Central memory CD8-positive, alpha-beta T cell (primary cell): ENCODE measurements around the gene SLC26A2.
"Not testable (repeated sequence)": the region's sequence is repeated elsewhere in the genome, so short reads cannot be mapped to it uniquely, and the experiment has no call there.

Experiments used
- ATAC-seq: fragments of 150-1000 bp; cut with Tn5 transposase; replicated peaks from 2 replicates; pipeline ENCODE4 v1.10.0; 2022; ENCODE audit warnings: mild to moderate bottlenecking, moderate FRiP score, moderate number of reproducible peaks; ENCODE audit not compliant: poor library complexity, severe bottlenecking; ENCODE audit errors: extremely low read depth
- DNase-seq, 2 donors: peaks; one replicate each; pipeline ENCODE4 v3.0.0; 2021; ENCODE audit warnings: low spot score in 2 of 2
- H3K27ac Mint-ChIP-seq: one replicate; pipeline ENCODE4 v1.8.0; 2022; ENCODE audit warnings: low read depth, mild to moderate bottlenecking, moderate library complexity, mixed read lengths
- H3K27me3 Mint-ChIP-seq: one replicate; pipeline ENCODE4 v1.8.0; 2022; ENCODE audit warnings: mixed read lengths
- H3K36me3 Mint-ChIP-seq: one replicate; pipeline ENCODE4 v1.8.0; 2022; ENCODE audit warnings: mild to moderate bottlenecking, moderate library complexity, mixed read lengths; ENCODE audit not compliant: insufficient read depth
- H3K4me1 Mint-ChIP-seq: one replicate; pipeline ENCODE4 v1.8.0; 2022; ENCODE audit warnings: mixed read lengths
- H3K4me3 Mint-ChIP-seq: one replicate; pipeline ENCODE4 v1.8.0; 2022; ENCODE audit warnings: mild to moderate bottlenecking, moderate library complexity, mixed read lengths
- H3K9me3 Mint-ChIP-seq: one replicate; pipeline ENCODE4 v1.8.0; 2022; ENCODE audit warnings: mixed read lengths

Gene SLC26A2

GRCh38 chr5:149940077-149940574, 20.4 kb upstream of the SLC26A2 start:
- no peaks in the 10 kb centered on the region for H3K4me1 Mint-ChIP-seq
- H3K36me3 Mint-ChIP-seq, result no peaks in the 10 kb centered on the region
- peaks cover 2% of the 10 kb centered on the region for H3K27me3 Mint-ChIP-seq
- DNase-seq (no peak), ATAC-seq (no peak)
- H3K9me3 Mint-ChIP-seq, result no peaks in the 10 kb centered on the region
- no peak overlapping the region for H3K4me3 Mint-ChIP-seq
- H3K27ac Mint-ChIP-seq, result no peak overlapping the region

DNA sequence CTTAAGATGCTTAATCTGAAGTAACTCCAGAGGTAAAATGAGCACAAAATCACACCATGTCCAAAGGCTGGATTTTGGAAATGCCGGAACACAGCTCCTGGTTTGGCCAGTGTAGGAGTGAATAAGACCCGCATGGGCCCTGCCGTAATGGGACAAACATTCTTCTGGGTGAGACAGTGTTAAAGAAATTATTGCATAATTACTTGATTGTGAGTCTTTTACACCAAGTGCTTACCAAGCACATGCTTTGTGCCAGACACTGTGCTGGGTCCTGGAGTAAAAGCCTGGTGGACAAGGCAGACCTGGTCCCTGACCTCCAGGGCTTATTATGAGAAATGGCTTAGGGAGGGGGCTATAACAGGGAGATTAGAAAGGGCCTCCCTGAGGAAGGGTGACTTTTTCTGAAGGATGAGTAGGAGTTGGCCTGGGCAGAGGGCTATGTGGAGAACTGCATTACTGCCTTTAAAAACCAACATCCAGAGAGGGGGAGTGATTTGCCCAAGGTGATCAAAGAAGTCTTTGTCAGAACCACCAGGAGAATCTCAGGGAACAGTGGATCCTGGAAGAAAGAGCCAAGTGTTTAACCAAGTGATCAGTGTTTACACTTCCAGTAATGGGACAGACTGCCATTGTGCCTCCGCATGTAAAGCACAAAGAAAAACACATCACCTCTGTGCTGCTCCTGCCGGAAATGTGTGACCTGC, 19.5 kb upstream of the SLC26A2 start:
- Mint-ChIP-seq H3K9me3 (no peaks in the 10 kb centered on the region), H3K36me3 (no peaks in the 10 kb centered on the region), H3K4me3 (no peak overlapping the region), H3K4me1 (no peaks in the 10 kb centered on the region), H3K27me3 (peaks cover under 1% of the 10 kb centered on the region), H3K27ac (no peak overlapping the region)
- ATAC-seq (no peak), DNase-seq (no peak)

GRCh38 chr5:149941795-149942194, 18.8 kb upstream of the SLC26A2 start:
- H3K4me1 Mint-ChIP-seq, result no peaks in the 10 kb centered on the region
- ATAC-seq (no peak), DNase-seq (no peak)
- no peaks in the 10 kb centered on the region for H3K36me3 Mint-ChIP-seq
- no peak overlapping the region for H3K4me3 Mint-ChIP-seq
- H3K9me3 Mint-ChIP-seq, result no peaks in the 10 kb centered on the region
- H3K27me3 Mint-ChIP-seq, result peaks cover 7% of the 10 kb centered on the region
- H3K27ac Mint-ChIP-seq, result no peak overlapping the region

GRCh38 chr5:149942199-149942598, 18.4 kb upstream of the SLC26A2 start:
- Mint-ChIP-seq H3K4me3 (no peak overlapping the region), H3K27me3 (peaks cover 11% of the 10 kb centered on the region), H3K4me1 (no peaks in the 10 kb centered on the region), H3K9me3 (no peaks in the 10 kb centered on the region), H3K36me3 (no peaks in the 10 kb centered on the region), H3K27ac (no peak overlapping the region)
- DNase-seq (no peak), ATAC-seq (no peak)

- not testable (repeated sequence) for H3K4me3 Mint-ChIP-seq, DNase-seq, H3K4me1 Mint-ChIP-seq, H3K9me3 Mint-ChIP-seq, H3K27ac Mint-ChIP-seq, H3K36me3 Mint-ChIP-seq, ATAC-seq
- peaks cover 17% of the 10 kb centered on the region for H3K27me3 Mint-ChIP-seq
Measured at GRCh38 chr5:149942741-149943169, 17.8 kb upstream of the SLC26A2 start.

DNA sequence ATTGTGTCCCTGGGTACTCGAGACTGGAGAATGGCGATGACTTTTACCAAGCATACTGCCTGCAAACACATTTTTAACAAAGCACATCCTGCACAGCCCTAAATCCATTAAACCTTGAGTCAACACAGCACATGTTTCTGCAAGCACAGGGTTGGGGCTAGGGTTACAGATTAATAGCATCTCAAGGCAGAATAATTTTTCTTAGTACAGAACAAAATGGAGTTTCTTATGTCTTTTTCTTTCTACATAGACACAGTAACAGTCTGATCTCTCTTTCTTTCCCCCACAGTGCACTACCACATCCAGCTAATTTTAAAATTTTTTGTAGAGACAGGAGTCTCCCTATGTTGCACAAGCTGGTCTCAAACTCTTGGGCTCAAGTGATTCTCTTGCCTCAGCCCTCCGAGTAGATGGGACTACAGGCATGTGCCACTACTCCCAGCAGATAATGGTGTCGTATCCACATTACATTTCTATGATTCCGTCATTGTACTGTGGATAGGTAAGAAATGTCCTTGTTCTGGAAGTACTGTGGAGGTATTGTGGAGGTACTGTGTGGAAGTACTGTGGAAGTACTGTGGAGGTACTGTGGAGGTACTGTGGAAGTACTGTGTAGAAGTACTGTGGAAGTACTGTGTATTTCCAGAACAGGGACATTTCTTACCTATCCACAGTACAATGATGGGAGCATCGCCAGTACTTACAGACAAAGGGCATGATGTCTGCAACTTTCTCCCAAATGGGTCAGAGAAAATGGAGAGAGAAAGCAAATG, 17.2 kb upstream of the SLC26A2 start:
- not testable (repeated sequence) for H3K4me3 Mint-ChIP-seq, H3K4me1 Mint-ChIP-seq, H3K36me3 Mint-ChIP-seq, H3K27ac Mint-ChIP-seq, H3K9me3 Mint-ChIP-seq, DNase-seq, ATAC-seq
- H3K27me3 Mint-ChIP-seq, result peaks cover 18% of the 10 kb centered on the region

DNA sequence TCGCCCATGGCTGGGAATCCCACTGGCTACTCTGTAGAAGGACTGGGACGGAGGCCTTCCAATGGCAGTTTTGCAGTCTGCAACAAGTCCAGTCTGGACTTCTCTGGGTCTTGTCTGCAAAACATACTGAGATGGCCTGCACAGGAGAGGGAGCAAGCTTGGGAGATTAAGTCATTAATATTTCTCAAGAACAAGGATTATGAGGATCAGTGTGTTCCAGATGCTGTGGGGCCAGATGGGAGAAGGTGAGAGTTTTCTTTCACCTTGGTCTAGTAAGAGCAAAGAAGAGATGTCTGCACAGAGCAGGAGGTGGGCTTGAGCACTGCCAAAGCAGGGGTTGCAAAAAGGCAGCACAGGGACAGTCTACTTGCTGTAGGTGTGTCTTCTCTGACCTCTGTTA, 15.9 kb upstream of the SLC26A2 start, which contains the start of gene PDE6A:
Gene PDE6A, minus strand, starts transcription at position 128 of the 400 bp plus-strand sequence. Its CDS starts 120 bp downstream, at position 8.
- DNase-seq (no peak), ATAC-seq (no peak)
- Mint-ChIP-seq H3K4me1 (no peaks in the 10 kb centered on the region), H3K27ac (no peak within 1 kb of the TSS), H3K36me3 (no peaks in the 10 kb centered on the region), H3K27me3 (peaks cover 31% of the 10 kb centered on the region), H3K4me3 (no peak within 1 kb of the TSS), H3K9me3 (no peaks in the 10 kb centered on the region)

DNA sequence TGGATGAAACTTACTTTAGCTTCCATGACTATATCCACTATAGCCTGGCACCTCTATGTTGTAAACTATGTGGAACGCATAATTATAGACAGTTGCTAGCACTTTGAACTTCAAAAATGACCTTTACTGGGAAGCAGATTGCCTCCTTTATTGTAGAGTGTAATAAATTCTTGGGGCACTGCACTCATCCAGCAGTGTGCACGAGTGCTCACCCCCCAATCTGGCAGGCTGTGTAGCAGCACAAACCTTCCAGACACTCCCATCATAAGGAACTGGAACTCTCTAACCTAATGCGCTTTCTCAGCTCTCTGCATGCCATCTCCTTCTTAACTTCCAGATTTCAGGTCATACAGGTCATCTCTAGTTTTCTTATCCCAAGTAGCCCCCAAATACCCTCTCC, 14.4 kb upstream of the SLC26A2 start:
- Mint-ChIP-seq H3K9me3 (no peaks in the 10 kb centered on the region), H3K4me3 (no peak overlapping the region), H3K4me1 (no peaks in the 10 kb centered on the region), H3K27ac (no peak overlapping the region), H3K27me3 (peaks cover 34% of the 10 kb centered on the region), H3K36me3 (no peaks in the 10 kb centered on the region)
- DNase-seq (no peak), ATAC-seq (no peak)

- no peak overlapping the region for H3K27ac Mint-ChIP-seq
- H3K36me3 Mint-ChIP-seq, result no peaks in the 10 kb centered on the region
- H3K9me3 Mint-ChIP-seq, result no peaks in the 10 kb centered on the region
- no peaks in the 10 kb centered on the region for H3K4me1 Mint-ChIP-seq
- H3K4me3 Mint-ChIP-seq, result no peak overlapping the region
- H3K27me3 Mint-ChIP-seq, result peaks cover 34% of the 10 kb centered on the region
- DNase-seq (no peak), ATAC-seq (no peak)
Measured at GRCh38 chr5:149948993-149949392, 11.6 kb upstream of the SLC26A2 start.

DNA sequence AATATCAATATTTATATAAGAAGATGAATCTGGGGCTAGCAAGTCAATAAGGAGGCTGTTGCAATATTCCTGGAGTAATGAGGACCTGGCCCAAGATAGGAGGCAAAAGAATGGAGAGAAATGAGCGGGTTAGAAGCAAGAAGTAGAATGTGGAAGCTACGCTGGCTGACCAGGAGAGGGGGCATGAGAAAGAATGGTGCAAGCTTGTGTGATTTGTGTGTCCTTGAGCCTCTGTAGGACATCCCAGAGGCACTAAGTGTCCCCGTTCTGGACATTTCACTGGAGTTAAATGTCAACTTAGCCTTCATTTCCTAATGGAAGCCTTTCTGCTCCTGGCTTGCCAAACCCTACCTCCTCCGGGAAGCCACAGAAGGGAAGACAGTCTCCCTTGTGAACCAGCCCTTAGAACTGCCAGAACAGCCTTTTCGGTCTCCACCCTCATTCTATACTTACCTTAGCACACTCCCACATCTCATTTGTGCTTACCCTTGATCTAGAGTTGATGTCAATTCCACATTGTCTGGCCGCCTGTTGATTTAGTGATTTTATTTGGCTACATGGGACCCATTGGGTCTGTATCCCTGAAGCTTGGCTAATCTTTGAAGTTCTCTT, 9.3 kb upstream of the SLC26A2 start:
- Mint-ChIP-seq H3K36me3 (no peaks in the 10 kb centered on the region), H3K4me3 (no peak overlapping the region), H3K27me3 (peaks cover 33% of the 10 kb centered on the region), H3K27ac (no peak overlapping the region), H3K4me1 (no peaks in the 10 kb centered on the region), H3K9me3 (no peaks in the 10 kb centered on the region)
- ATAC-seq (no peak), DNase-seq (no peak)

DNA sequence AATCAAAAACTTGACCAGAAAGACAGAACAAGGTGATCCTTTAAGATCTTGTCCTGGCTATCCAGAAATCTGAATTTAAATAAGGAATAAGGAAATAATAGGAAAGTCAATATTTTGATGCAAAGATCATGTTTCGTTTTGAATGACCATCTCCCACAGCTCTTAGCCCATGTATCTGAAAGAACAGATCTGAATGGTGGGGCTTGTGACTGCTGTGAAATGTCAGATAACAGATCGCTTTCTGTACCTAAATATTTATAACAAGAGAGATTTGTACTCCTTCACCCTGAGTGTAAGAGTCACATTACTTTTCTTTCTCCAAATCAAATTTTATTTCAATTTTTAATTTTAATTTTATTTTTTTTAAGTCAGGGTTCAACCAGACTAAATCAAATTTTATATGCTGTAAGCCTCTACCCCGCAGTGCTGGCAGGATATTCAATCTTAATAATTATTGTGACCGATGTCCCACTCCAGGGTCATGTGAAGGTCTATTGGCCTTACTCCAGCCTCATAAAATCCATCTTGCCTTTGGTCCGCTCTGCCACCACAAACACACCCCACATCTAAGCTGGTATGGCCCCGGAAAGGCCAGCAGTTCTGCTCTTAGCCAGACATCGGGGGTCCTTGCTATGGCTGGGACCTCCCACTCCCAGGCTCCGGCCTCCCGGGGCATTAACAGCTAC, 7.0 kb upstream of the SLC26A2 start:
- ATAC-seq (no peak), DNase-seq (no peak)
- Mint-ChIP-seq H3K4me1 (no peaks in the 10 kb centered on the region), H3K4me3 (no peak overlapping the region), H3K9me3 (no peaks in the 10 kb centered on the region), H3K27ac (no peak overlapping the region), H3K36me3 (no peaks in the 10 kb centered on the region), H3K27me3 (peaks cover 14% of the 10 kb centered on the region)

GRCh38 chr5:149954798-149955197, 5.8 kb upstream of the SLC26A2 start:
- Mint-ChIP-seq H3K36me3 (peaks cover 3% of the 10 kb centered on the region), H3K9me3 (no peaks in the 10 kb centered on the region), H3K4me1 (peaks cover 7% of the 10 kb centered on the region), H3K27me3 (peaks cover 2% of the 10 kb centered on the region), H3K4me3 (no peak overlapping the region), H3K27ac (no peak overlapping the region)
- ATAC-seq, result no peak
- no peak for DNase-seq
